ENCODE data around the gene IP6K3. TPM values are rescaled to one million over a fixed set of nuclear protein-coding genes. Genes with fewer than 3 reads are reported as not detected.

IP6K3 gene
- total RNA-seq, 1 donor from 2014 or later = 0.16 TPM

DNA sequence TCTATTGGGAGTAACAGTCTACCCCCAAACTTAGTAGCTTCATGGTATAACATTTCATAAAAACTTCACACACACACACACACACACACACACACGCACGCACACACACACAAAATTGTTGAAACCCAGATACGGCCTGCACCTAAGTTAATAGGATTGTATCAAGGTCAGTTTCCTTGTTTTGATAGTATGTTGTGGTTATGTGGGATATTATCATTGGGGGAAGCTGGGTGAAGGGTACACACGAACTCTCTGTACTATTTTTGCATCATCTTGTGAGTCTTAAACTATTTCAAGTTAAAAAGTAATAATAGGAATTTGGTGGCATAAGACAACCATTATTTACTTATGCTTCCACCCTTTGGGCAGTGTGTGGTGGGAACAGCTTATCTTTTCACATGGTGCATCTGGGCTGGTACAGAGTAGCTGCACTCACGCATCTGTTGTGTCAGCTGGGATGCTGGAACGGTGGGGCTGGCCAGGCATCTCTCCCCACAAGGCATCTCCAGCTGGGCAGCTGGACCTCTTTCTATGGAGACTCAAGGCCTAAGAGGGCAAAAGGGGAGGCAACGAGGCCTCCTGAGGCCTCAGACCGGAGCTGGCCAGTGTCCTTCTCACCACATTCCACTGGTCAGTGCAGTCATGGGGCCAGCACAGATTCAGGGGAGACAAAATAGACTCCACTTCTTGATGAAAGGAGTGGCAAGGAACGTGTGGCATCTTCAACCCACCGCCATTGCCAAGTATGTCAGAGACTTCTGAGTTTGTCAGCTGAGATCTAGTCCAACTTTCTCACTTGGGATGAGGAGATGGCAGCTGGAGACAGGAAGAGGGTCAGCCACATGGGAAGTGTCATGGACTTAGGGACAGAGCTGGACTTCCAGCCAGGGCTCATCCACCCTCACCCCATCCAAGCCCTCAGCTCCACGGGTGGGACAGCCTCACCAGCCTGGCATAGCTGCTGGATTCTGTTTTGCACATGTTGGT, 20.5 kb upstream of the IP6K3 start:
- Mint-ChIP-seq H3K4me3 (no peak overlapping the region), H3K36me3 (no peaks in the 10 kb centered on the region), H3K4me1 (peaks cover 29% of the 10 kb centered on the region), H3K27me3 (ENCODE audit: low read depth) (peaks cover 5% of the 10 kb centered on the region), H3K9me3 (no peaks in the 10 kb centered on the region), H3K27ac (no peak overlapping the region)
- TF ChIP-seq, protein P1, sequence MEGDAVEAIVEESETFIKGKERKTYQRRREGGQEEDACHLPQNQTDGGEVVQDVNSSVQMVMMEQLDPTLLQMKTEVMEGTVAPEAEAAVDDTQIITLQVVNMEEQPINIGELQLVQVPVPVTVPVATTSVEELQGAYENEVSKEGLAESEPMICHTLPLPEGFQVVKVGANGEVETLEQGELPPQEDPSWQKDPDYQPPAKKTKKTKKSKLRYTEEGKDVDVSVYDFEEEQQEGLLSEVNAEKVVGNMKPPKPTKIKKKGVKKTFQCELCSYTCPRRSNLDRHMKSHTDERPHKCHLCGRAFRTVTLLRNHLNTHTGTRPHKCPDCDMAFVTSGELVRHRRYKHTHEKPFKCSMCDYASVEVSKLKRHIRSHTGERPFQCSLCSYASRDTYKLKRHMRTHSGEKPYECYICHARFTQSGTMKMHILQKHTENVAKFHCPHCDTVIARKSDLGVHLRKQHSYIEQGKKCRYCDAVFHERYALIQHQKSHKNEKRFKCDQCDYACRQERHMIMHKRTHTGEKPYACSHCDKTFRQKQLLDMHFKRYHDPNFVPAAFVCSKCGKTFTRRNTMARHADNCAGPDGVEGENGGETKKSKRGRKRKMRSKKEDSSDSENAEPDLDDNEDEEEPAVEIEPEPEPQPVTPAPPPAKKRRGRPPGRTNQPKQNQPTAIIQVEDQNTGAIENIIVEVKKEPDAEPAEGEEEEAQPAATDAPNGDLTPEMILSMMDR (IDR thresholded peaks at IDR 0.05; ENCODE audit: unreplicated experiment) = no peak
- no peak for DNase-seq (ENCODE audit: low spot score in 2 of 2, unreplicated experiment in 2 of 2)

GRCh38 chr6:33765368-33765767, 18.7 kb upstream of the IP6K3 start:
- TF ChIP-seq, protein P1 (IDR thresholded peaks at IDR 0.05; ENCODE audit: unreplicated experiment) = no peak
- no peak overlapping the region for H3K4me3 Mint-ChIP-seq
- DNase-seq (ENCODE audit: low spot score in 2 of 2, unreplicated experiment in 2 of 2) = no peak
- H3K9me3 Mint-ChIP-seq = no peaks in the 10 kb centered on the region
- H3K36me3 Mint-ChIP-seq = no peaks in the 10 kb centered on the region
- peaks cover 26% of the 10 kb centered on the region for H3K4me1 Mint-ChIP-seq
- peaks cover 5% of the 10 kb centered on the region for H3K27me3 Mint-ChIP-seq (ENCODE audit: low read depth)
- H3K27ac Mint-ChIP-seq = no peak overlapping the region

GRCh38 chr6:33764036-33764435, 17.3 kb upstream of the IP6K3 start:
- H3K27me3 Mint-ChIP-seq (ENCODE audit: low read depth) = peaks cover 5% of the 10 kb centered on the region
- H3K9me3 Mint-ChIP-seq = no peaks in the 10 kb centered on the region
- no peak for DNase-seq (ENCODE audit: low spot score in 2 of 2, unreplicated experiment in 2 of 2)
- H3K27ac Mint-ChIP-seq = no peak overlapping the region
- no peak overlapping the region for H3K4me3 Mint-ChIP-seq
- no peaks in the 10 kb centered on the region for H3K36me3 Mint-ChIP-seq
- peaks cover 22% of the 10 kb centered on the region for H3K4me1 Mint-ChIP-seq
- TF ChIP-seq, protein P1 (IDR thresholded peaks at IDR 0.05; ENCODE audit: unreplicated experiment) = no peak

DNA sequence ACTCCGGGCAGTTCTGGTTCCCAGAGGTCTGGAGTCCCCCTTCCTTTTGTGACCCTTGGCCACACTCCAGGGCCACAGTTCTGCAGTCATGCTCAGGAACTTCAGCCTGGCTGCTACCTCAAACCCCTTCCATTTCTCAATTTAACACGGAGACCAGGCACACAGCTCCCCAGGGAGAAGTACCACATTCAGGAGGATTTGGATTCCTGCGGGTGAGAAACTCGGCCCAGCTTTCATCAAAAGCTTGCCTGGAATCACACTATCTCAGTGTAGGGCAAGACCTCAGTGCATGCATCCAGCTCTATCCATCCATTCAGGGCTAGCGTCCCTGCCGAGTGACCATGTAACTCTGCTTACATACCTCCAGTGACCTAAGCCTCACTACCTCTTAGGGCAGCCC, 16.8 kb upstream of the IP6K3 start:
- no peak overlapping the region for H3K4me3 Mint-ChIP-seq
- H3K27me3 Mint-ChIP-seq (ENCODE audit: low read depth) = peaks cover 3% of the 10 kb centered on the region
- TF ChIP-seq, protein P1 (IDR thresholded peaks at IDR 0.05; ENCODE audit: unreplicated experiment) = no peak
- H3K4me1 Mint-ChIP-seq = peaks cover 22% of the 10 kb centered on the region
- H3K9me3 Mint-ChIP-seq = no peaks in the 10 kb centered on the region
- DNase-seq (ENCODE audit: low spot score in 2 of 2, unreplicated experiment in 2 of 2) = no peak
- H3K36me3 Mint-ChIP-seq = no peaks in the 10 kb centered on the region
- H3K27ac Mint-ChIP-seq = no peak overlapping the region

DNA sequence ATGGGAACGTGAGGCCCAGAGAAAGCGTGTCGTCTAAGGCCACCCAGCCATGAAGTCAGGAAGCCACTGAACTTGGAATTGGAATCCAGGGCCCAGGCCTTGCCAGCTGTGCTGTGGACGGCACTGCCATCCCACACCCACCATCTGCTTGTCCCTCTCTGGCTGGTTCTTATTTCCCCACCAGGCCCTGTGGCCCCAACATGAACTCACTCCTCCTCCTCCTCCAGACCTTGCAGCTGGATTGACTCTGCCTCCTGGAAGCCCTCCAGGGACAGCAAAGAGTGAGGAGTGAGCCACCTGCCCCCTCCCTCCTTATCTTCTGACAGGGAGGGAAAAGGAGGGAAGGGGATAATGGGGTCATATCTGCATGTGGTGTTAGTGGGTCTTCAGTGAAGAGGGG, 16.0 kb upstream of the IP6K3 start:
- no peaks in the 10 kb centered on the region for H3K9me3 Mint-ChIP-seq
- TF ChIP-seq, protein P1 (IDR thresholded peaks at IDR 0.05; ENCODE audit: unreplicated experiment) = no peak
- H3K4me1 Mint-ChIP-seq = peaks cover 23% of the 10 kb centered on the region
- DNase-seq (ENCODE audit: low spot score in 2 of 2, unreplicated experiment in 2 of 2) = no peak
- H3K4me3 Mint-ChIP-seq = no peak overlapping the region
- no peak overlapping the region for H3K27ac Mint-ChIP-seq
- peaks cover 2% of the 10 kb centered on the region for H3K27me3 Mint-ChIP-seq (ENCODE audit: low read depth)
- no peaks in the 10 kb centered on the region for H3K36me3 Mint-ChIP-seq
